ENCODE results near the gene ZNF334. TPM values are rescaled to one million over a fixed set of nuclear protein-coding genes. Genes with fewer than 3 reads are reported as not detected.

ZNF334 gene
- 0.13 and 0.76 TPM in 2 replicates for total RNA-seq

- peak in 1 of 2 donors; percentile 10 for DNase-seq (ENCODE audit: low read depth in 2 of 2)
Observed at GRCh38 chr20:46512943-46513844, at the start of gene ZNF334. ZNF334 (minus strand) TSS chr20:46513559; CDS start chr20:46512102, 1,457 bp downstream.

- peak in 1 of 2 donors; percentile 64 for DNase-seq (ENCODE audit: low read depth in 2 of 2)
Observed at GRCh38 chr20:46562373-46563169, 49.2 kb upstream of the ZNF334 start.

GRCh38 chr20:46562009-46562372 is 48.6 kb upstream of the ZNF334 start:
- no peak for DNase-seq (ENCODE audit: low read depth in 2 of 2)

GRCh38 chr20:46559685-46560440 is 46.5 kb upstream of the ZNF334 start:
- no peak for DNase-seq (ENCODE audit: low read depth in 2 of 2)

- no peak for DNase-seq (ENCODE audit: low read depth in 2 of 2)
Observed at GRCh38 chr20:46559001-46559400, 45.6 kb upstream of the ZNF334 start.

- peak; percentile 86 to 92 for DNase-seq (ENCODE audit: low read depth in 2 of 2)
Observed at GRCh38 chr20:46558511-46558959, 45.2 kb upstream of the ZNF334 start.

GRCh38 chr20:46557231-46557956 is 44.0 kb upstream of the ZNF334 start:
- DNase-seq (ENCODE audit: low read depth in 2 of 2): peak in 1 of 2 donors; percentile 24

- no peak for DNase-seq (ENCODE audit: low read depth in 2 of 2)
Observed at GRCh38 chr20:46555370-46555956, 42.1 kb upstream of the ZNF334 start.

GRCh38 chr20:46554828-46555227 is 41.5 kb upstream of the ZNF334 start:
- DNase-seq (ENCODE audit: low read depth in 2 of 2): no peak

- DNase-seq (ENCODE audit: low read depth in 2 of 2): no peak
Observed at GRCh38 chr20:46553926-46554325, 40.6 kb upstream of the ZNF334 start.

- no peak for DNase-seq (ENCODE audit: low read depth in 2 of 2)
Observed at GRCh38 chr20:46552460-46553420, 39.4 kb upstream of the ZNF334 start.

- no peak for DNase-seq (ENCODE audit: low read depth in 2 of 2)
Observed at GRCh38 chr20:46551522-46552381, 38.4 kb upstream of the ZNF334 start.

- DNase-seq (ENCODE audit: low read depth in 2 of 2): no peak
Observed at GRCh38 chr20:46550461-46550860, 37.1 kb upstream of the ZNF334 start, which contains the start of gene OCSTAMP. OCSTAMP (minus strand) TSS chr20:46550654; CDS start chr20:46550560, 94 bp downstream.

GRCh38 chr20:46549188-46549972 is 36.0 kb upstream of the ZNF334 start:
- DNase-seq (ENCODE audit: low read depth in 2 of 2): no peak

GRCh38 chr20:46548688-46549087 is 35.3 kb upstream of the ZNF334 start:
- no peak for DNase-seq (ENCODE audit: low read depth in 2 of 2)

- no peak for DNase-seq (ENCODE audit: low read depth in 2 of 2)
Observed at GRCh38 chr20:46547995-46548394, 34.6 kb upstream of the ZNF334 start.

GRCh38 chr20:46546936-46547335 is 33.6 kb upstream of the ZNF334 start:
- DNase-seq (ENCODE audit: low read depth in 2 of 2): no peak

All from dermis microvascular lymphatic vessel endothelial cell (primary cell).